Bronchial epithelial cell (primary cell): Measurements from ENCODE around the gene LSAMP. TPM values are rescaled to one million over a fixed set of nuclear protein-coding genes. Genes with fewer than 3 reads are reported as not detected.

Experiments
- DNase-seq: peaks from one replicate; pipeline ENCODE4 v3.0.0-alpha.2; 2010; ENCODE audit warnings: low read depth
- FAIRE-seq: peaks from 2 replicates; lab custom pipeline; 2011; peaks lifted over from hg19 to GRCh38; lab: Jason Lieb, UNC
- H3K27me3 ChIP-seq: 2 replicates; pipeline ENCODE4 v1.5.1; 2011; ENCODE audit warnings: low read length; ENCODE audit not compliant: control insufficient read depth, insufficient read depth
- H3K36me3 ChIP-seq: 2 replicates; pipeline ENCODE4 v1.5.1; 2011; ENCODE audit warnings: low read length; ENCODE audit not compliant: control insufficient read depth, insufficient read depth
- H3K4me3 ChIP-seq: 2 replicates; pipeline ENCODE4 v1.5.1; 2011; ENCODE audit warnings: mild to moderate bottlenecking, low read depth, low read length, control low read depth
- CTCF ChIP-seq: IDR thresholded peaks from 2 replicates; pipeline ENCODE4 v1.5.1; 2011; ENCODE audit warnings: mild to moderate bottlenecking, moderate library complexity, low read length, control low read depth, inconsistent platforms; ENCODE audit not compliant: insufficient read depth, severe bottlenecking
- total RNA-seq: library from RNA; depleted of rRNA; stranded (reverse); fragments of >200 nt; gene quantifications from 2 replicates; pipeline ENCODE4 v1.2.1, GENCODE V29; 2014

Gene LSAMP
- total RNA-seq, 1 donor from 2014 or later, result 0.26 TPM

DNA sequence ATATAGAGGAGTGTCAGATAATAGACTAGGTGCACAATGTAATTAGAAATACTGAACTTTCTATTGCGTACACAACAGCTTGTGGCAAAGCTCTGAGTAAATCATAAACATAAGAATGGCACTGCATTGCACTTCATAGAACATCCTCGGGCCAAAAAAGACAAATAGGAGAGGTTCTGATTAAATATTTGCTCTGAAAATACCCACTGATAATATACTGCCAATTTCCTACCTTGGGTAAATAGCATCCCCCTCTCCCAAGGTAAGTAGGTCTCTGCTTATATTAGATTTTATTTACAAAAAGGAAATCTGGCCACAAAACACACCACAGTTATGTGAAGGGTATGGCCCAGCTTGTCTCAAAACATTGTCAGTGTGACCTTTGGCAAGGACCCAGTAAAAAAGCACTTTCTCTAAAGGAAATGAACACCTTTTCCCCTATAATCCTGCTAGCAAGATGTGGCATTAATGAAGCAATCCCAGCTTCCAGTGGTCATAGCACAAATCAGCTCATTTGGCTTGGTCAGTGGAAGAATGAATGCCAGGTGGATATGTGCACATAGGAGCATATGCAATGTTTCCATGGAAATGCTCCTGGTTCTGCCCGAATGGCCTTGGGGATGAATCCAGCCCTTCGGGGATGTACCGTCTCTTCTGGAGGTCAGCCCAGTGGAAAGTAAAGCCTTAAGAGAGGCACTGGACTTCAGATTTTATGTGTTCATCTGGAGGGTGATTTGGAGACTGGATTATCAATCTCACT is 315.9 kb downstream of the LSAMP start:
- no peaks in the 10 kb centered on the region for H3K36me3 ChIP-seq
- H3K27me3 ChIP-seq, result no peaks in the 10 kb centered on the region
- no peak for TF ChIP-seq CTCF
- no peak overlapping the region for H3K4me3 ChIP-seq
- DNase-seq (no peak), FAIRE-seq (no peak)

DNA sequence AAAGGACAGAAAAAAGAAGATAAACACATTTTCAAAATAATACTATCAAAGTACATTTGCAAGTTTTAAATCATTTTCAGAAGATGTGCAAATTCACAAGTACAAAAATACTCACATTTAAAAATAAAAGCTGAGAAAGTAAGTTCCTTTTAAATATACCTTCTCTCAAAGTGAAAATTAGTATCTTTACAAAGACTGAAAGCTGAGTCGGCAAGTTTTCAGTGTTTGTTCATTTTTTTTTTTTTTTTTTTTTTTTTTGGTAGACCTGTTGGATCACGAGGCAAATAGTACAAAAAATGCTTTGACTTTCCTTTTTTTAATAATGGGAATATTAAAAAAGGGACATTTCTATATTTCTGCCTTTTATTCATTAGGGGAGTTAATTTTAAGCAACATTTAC is 317.8 kb downstream of the LSAMP start:
- FAIRE-seq (no peak), DNase-seq (no peak)
- no peak overlapping the region for H3K4me3 ChIP-seq
- TF ChIP-seq CTCF, result no peak
- no peaks in the 10 kb centered on the region for H3K36me3 ChIP-seq
- H3K27me3 ChIP-seq, result no peaks in the 10 kb centered on the region

DNA sequence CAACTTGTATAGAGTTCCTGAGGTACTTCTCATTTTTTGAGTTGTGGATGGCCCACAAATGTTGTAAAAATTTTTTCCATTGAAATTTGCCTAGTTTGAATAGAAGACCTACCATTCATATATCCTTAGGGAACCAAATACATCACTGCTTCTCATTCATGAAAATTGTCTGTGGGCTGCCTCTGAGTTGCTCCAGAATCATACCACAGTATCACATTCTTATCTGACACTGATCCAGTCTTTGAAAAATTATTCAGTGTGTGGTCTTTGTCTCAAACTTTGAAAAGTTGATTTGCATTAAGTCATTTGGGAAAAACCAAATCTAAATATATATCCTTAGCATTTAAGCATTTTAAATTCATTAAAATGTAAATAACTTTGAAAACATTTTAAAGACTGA is 321.1 kb downstream of the LSAMP start:
- H3K36me3 ChIP-seq, result no peaks in the 10 kb centered on the region
- H3K27me3 ChIP-seq, result no peaks in the 10 kb centered on the region
- TF ChIP-seq CTCF, result no peak
- FAIRE-seq (no peak), DNase-seq (no peak)
- no peak overlapping the region for H3K4me3 ChIP-seq

- Histone ChIP-seq H3K4me3 (no peak overlapping the region), H3K27me3 (no peaks in the 10 kb centered on the region), H3K36me3 (no peaks in the 10 kb centered on the region)
- no peak for FAIRE-seq
- DNase-seq, result no peak
- TF ChIP-seq CTCF, result no peak
Measured at GRCh38 chr3:116118475-116119169, 326.7 kb downstream of the LSAMP start.

- H3K36me3 ChIP-seq, result no peaks in the 10 kb centered on the region
Measured at GRCh38 chr3:116114586-116114985, 330.7 kb downstream of the LSAMP start.

More at GRCh38 chr3:116114586-116114985, 330.7 kb downstream of the LSAMP start:
- FAIRE-seq (no peak), DNase-seq (no peak)
- TF ChIP-seq CTCF, result no peak
- Histone ChIP-seq H3K27me3 (no peaks in the 10 kb centered on the region), H3K4me3 (no peak overlapping the region)
